ENCODE results near the gene RBM10. TPM values are rescaled to one million over a fixed set of nuclear protein-coding genes. Genes with fewer than 3 reads are reported as not detected.
A peak's percentile ranks its signal among the peaks of the same experiment; 100 is the strongest.
"Not testable (repeated sequence)": the region's sequence is repeated elsewhere in the genome, so short reads cannot be mapped to it uniquely, and the experiment has no call there.

RBM10 gene, protein sequence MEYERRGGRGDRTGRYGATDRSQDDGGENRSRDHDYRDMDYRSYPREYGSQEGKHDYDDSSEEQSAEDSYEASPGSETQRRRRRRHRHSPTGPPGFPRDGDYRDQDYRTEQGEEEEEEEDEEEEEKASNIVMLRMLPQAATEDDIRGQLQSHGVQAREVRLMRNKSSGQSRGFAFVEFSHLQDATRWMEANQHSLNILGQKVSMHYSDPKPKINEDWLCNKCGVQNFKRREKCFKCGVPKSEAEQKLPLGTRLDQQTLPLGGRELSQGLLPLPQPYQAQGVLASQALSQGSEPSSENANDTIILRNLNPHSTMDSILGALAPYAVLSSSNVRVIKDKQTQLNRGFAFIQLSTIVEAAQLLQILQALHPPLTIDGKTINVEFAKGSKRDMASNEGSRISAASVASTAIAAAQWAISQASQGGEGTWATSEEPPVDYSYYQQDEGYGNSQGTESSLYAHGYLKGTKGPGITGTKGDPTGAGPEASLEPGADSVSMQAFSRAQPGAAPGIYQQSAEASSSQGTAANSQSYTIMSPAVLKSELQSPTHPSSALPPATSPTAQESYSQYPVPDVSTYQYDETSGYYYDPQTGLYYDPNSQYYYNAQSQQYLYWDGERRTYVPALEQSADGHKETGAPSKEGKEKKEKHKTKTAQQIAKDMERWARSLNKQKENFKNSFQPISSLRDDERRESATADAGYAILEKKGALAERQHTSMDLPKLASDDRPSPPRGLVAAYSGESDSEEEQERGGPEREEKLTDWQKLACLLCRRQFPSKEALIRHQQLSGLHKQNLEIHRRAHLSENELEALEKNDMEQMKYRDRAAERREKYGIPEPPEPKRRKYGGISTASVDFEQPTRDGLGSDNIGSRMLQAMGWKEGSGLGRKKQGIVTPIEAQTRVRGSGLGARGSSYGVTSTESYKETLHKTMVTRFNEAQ
- 10 to 100 TPM; 28.2 to 33.1 (median 31.0) TPM for total RNA-seq

DNA sequence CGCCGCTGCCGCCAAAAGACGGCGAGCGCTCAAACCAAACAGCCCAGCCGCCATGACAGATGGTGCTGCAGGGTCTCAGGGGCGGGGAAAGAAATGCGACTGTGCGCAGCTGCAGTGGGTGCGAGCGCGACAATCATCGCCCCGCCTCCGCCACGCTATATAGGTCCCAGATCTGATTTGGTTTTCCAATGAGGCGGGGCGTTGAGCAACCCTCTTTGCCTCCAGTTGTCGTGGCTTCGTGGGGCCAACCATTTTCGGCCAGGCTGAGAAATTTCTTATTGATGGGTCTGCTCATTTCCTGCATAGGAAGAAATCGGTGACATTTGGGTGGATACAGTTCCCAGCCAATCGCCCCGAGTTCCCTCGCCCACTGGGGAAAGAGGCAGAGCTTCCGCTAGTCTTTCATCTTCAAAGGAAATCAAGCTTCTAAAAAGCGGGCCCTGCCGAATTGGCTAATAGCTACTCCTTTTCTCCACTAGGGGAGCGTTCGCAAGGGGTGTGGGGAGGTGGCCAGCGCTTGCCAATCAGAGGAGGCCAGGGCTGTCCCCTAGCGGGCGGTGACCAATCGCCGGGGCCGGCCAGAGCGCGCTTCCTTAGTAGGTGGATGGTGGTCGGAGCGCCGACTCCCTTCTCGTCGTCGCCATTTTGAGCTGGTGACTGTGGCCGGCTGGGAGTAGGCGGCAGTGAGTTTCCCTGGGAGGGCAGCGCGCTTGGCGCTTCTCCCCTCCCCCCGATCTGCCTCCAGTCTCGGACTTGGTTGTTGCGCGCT is at the start of gene RBM10, which contains the start of gene NDUFB11:
RBM10 (plus strand) TSS at position 596 of the 769 bp plus-strand sequence. CDS start 2,261 bp downstream, outside the sequence.
NDUFB11 (minus strand) TSS at position 77 of the 769 bp plus-strand sequence; CDS start at position 54, 23 bp downstream.
- TF ChIP-seq POLR2AphosphoS5 (IDR thresholded peaks at IDR 0.05): peak; percentile 54 to 85 (median 66)
- peak; percentile 58 for TF ChIP-seq POLR2A (IDR thresholded peaks at IDR 0.05)
- TF ChIP-seq, protein P1, sequence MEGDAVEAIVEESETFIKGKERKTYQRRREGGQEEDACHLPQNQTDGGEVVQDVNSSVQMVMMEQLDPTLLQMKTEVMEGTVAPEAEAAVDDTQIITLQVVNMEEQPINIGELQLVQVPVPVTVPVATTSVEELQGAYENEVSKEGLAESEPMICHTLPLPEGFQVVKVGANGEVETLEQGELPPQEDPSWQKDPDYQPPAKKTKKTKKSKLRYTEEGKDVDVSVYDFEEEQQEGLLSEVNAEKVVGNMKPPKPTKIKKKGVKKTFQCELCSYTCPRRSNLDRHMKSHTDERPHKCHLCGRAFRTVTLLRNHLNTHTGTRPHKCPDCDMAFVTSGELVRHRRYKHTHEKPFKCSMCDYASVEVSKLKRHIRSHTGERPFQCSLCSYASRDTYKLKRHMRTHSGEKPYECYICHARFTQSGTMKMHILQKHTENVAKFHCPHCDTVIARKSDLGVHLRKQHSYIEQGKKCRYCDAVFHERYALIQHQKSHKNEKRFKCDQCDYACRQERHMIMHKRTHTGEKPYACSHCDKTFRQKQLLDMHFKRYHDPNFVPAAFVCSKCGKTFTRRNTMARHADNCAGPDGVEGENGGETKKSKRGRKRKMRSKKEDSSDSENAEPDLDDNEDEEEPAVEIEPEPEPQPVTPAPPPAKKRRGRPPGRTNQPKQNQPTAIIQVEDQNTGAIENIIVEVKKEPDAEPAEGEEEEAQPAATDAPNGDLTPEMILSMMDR (IDR thresholded peaks at IDR 0.05): peak; percentile 77 to 94 (median 94)
- Histone ChIP-seq H3K27me3 (peaks cover 0 to 39% of the 10 kb centered on the region in 2 donors), H3K27ac (peak within 1 kb of the TSS; percentile 91 to 97), H3K9me3 (no peaks in the 10 kb centered on the region), H3K36me3 (no peaks in the 10 kb centered on the region), H3K4me3 (peak within 1 kb of the TSS; percentile 61 to 86 (median 70)), H3K4me1 (no peaks in the 10 kb centered on the region)
- intact Hi-C loops (cut with DNase I; ENCODE audit: low total_unique reads): no loop called here
- DNase-seq (ENCODE audit: low spot score in 2 of 2): peak; percentile 92 to 93

DNA sequence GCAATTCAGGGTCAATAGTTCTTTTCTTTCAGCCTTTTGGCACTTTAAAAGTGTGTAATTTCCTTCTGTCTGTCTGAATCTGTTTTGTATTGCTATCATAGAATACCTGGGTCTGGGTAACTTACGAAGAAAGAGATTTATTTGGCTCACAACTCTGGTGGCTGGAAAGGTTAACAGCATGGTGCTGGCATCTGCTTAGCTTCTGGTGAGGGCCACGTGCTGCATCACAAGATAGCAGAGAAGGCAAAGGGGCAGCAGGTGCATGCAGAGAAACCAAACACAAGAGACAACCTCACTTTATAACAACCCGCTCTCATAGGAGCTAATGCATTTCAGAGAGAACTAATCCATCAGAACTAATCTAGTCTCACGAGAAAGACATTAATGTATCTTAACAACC is 48.0 kb upstream of the RBM10 start:
- no peaks in the 10 kb centered on the region for H3K36me3 ChIP-seq
- no peaks in the 10 kb centered on the region for H3K4me1 ChIP-seq
- intact Hi-C loops (cut with DNase I; ENCODE audit: low total_unique reads): no loop called here
- H3K27me3 ChIP-seq: peaks cover 0 to 37% of the 10 kb centered on the region in 2 donors
- no peaks in the 10 kb centered on the region for H3K9me3 ChIP-seq
- DNase-seq (ENCODE audit: low spot score in 2 of 2): no peak
- H3K27ac ChIP-seq: no peak overlapping the region
- TF ChIP-seq POLR2A (IDR thresholded peaks at IDR 0.05): no peak
- TF ChIP-seq, protein P1 (IDR thresholded peaks at IDR 0.05): no peak
- TF ChIP-seq POLR2AphosphoS5 (IDR thresholded peaks at IDR 0.05): no peak
- H3K4me3 ChIP-seq: no peak overlapping the region

DNA sequence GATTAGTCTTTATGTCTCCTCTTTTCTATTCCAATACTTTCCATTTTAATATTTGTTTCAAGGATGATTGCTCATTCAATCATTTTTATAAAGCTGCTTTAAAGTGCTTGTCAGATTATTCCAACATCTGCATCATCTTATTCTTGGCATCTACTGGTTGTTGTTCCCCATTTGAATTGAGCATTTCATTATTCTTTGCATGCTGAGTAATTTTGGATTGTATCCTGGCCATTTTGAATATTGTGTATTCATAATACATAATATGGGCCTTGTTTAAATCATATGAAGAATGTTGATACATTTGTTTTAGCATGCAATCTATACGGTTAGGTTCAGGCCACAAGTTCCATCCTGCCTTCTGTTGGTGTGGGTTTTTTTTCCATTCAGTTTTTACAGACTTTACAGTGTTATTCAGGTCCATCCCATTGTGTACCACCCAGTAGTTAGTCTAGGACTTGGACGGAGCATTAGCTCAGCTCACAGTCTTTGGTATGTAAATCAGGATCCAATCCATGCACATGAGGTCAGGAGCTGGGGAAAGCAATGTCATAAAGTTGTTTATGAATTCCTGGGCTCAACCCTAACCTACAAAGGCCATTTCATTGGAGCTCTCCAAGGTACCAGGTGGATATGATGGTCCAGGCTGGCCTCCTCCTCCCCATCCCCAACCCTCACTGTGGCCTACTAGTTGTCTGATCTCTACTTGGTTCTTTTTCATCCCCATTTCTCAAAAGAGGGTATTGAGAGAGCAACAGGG is 46.5 kb upstream of the RBM10 start:
- TF ChIP-seq POLR2A (IDR thresholded peaks at IDR 0.05) (no peak), POLR2AphosphoS5 (IDR thresholded peaks at IDR 0.05) (no peak)
- TF ChIP-seq, protein P1 (IDR thresholded peaks at IDR 0.05): no peak
- H3K9me3 ChIP-seq: no peaks in the 10 kb centered on the region
- peaks cover 0 to 49% of the 10 kb centered on the region in 2 donors for H3K27me3 ChIP-seq
- DNase-seq (ENCODE audit: low spot score in 2 of 2): no peak
- no peak overlapping the region for H3K4me3 ChIP-seq
- intact Hi-C loops (cut with DNase I; ENCODE audit: low total_unique reads): no loop called here
- H3K27ac ChIP-seq: no peak overlapping the region
- H3K4me1 ChIP-seq: no peaks in the 10 kb centered on the region
- no peaks in the 10 kb centered on the region for H3K36me3 ChIP-seq

DNA sequence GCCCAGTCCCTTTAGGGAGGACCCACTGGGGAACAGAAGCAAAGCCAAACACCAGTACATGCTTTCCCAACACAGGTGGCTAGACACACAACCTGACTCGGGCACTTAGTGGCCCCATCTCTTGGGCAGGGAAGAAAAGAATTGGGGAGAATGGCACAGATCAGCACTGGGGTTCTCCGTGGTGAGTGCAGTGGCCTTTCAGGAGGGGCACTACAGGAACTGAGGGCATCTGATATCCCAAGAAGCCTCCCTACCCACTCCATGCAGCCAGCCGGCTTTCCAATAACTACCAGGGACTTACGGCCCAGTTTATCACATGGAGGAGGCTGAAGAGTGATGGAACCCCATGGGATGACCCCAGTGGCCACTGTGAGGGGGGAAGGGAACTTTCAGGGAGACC is 43.8 kb upstream of the RBM10 start:
- no peaks in the 10 kb centered on the region for H3K36me3 ChIP-seq
- no peak overlapping the region for H3K4me3 ChIP-seq
- H3K9me3 ChIP-seq: no peaks in the 10 kb centered on the region
- H3K4me1 ChIP-seq: no peaks in the 10 kb centered on the region
- peaks cover 0 to 59% of the 10 kb centered on the region in 2 donors for H3K27me3 ChIP-seq
- no peak for DNase-seq (ENCODE audit: low spot score in 2 of 2)
- intact Hi-C loops (cut with DNase I; ENCODE audit: low total_unique reads): loop anchor here (5.0 kb wide), 1 partner anchor 846 kb away; no protein-coding TSS in a partner anchor
- TF ChIP-seq, protein P1 (IDR thresholded peaks at IDR 0.05): no peak
- TF ChIP-seq POLR2AphosphoS5 (IDR thresholded peaks at IDR 0.05) (no peak), POLR2A (IDR thresholded peaks at IDR 0.05) (no peak)
- H3K27ac ChIP-seq: no peak overlapping the region

DNA sequence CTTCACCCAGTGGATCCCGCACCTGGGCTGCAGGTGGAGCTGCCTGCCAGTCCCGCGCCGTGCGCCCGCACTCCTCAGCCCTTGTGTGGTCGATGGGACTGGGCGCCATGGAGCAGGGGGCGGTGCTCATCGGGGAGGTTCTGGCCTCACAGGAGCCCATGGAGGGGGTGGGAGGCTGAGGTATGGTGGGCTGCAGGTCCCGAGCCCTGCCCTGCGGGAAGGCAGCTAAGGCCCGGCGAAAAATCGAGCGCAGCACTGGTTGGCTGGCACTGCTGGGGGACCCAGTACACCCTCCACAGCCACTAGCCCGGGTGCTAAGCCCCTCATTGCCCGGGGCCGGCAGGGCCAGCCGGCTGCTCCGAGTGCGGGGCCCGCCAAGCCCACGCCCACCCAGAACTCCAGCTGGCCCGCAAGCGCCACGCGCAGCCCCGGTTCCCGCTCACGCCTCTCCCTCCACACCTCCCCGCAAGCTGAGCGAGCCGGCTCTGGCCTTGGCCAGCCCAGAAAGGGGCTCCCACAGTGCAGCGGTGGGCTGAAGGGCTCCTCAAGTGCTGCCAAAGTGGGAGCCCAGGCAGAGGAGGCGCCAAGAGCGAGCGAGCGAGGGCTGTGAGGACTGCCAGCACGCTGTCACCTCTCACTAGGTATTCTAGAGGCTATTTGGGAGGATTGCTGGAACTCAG is 33.9 kb upstream of the RBM10 start:
- H3K27ac ChIP-seq; H3K9me3 ChIP-seq; H3K4me1 ChIP-seq; H3K4me3 ChIP-seq; DNase-seq (ENCODE audit: low spot score in 2 of 2); H3K36me3 ChIP-seq; intact Hi-C loops (cut with DNase I; ENCODE audit: low total_unique reads): not testable (repeated sequence)
- peaks cover 0 to 35% of the 10 kb centered on the region in 2 donors for H3K27me3 ChIP-seq
